Esophagus muscularis mucosa (tissue), 4 donors: ENCODE results near the gene USP9X. TPM values are rescaled to one million over a fixed set of nuclear protein-coding genes. Genes with fewer than 3 reads are reported as not detected.
"Not testable (repeated sequence)": the region's sequence is repeated elsewhere in the genome, so short reads cannot be mapped to it uniquely, and the experiment has no call there.

Experiments used
- DNase-seq: peaks from one replicate; pipeline ENCODE4 v3.0.0-alpha.2; 2017; ENCODE audit errors: extremely low spot score
- H3K27ac ChIP-seq, 4 donors: fragments of 200-600 bp; sonication (generic); replicated peaks in 1 of 4; 1 replicate in 3 of 4; 2 replicates in 1 of 4; pipeline ENCODE4 v1.5.1; 2016 to 2019; ENCODE audit warnings: mild to moderate bottlenecking in 1 of 4
- H3K27me3 ChIP-seq, 4 donors: fragments of 200-600 bp; sonication (generic); one replicate each; pipeline versions ENCODE4 v1.5.1 to v1.6.0; 2016 to 2019
- H3K36me3 ChIP-seq, 4 donors: fragments of 200-600 bp; sonication (generic); one replicate each; pipeline ENCODE4 v1.5.1; 2016 to 2019
- H3K4me1 ChIP-seq, 4 donors: fragments of 200-600 bp; sonication (generic); one replicate each; pipeline ENCODE4 v1.5.1; 2016 to 2019
- H3K4me3 ChIP-seq, 4 donors: fragments of 200-600 bp; sonication (generic); 1 replicate in 2 of 4; 2 replicates in 2 of 4; pipeline ENCODE4 v1.5.1; 2016 to 2019; ENCODE audit warnings: mild to moderate bottlenecking in 4 of 4, moderate library complexity in 1 of 4
- H3K9me3 ChIP-seq, 4 donors: fragments of 200-600 bp; sonication (generic); 1 replicate in 3 of 4; 2 replicates in 1 of 4; pipeline ENCODE4 v1.5.1; 2016 to 2019
- EP300 ChIP-seq: sonication (generic); formaldehyde crosslinking; IDR thresholded peaks from one replicate; pipeline ENCODE4 v1.6.1; 2017; ENCODE audit warnings: antibody characterized with exemption
- POLR2A ChIP-seq: fragments of 450-650 bp; IDR thresholded peaks from one replicate; pipeline ENCODE4 v1.6.1; 2017; ENCODE audit warnings: antibody characterized with exemption, moderate library complexity, mild to moderate bottlenecking, low read depth
- POLR2AphosphoS5 ChIP-seq, 2 donors: sonication (generic); formaldehyde crosslinking; IDR thresholded peaks; one replicate each; pipeline ENCODE4 v1.6.1; 2017; ENCODE audit warnings: antibody characterized with exemption in 2 of 2
- WGBS: methylation state at CpG from one replicate; pipeline ENCODE4 v1.1.5; 2018; 5-methylcytosine and 5-hydroxymethylcytosine counted together
- intact Hi-C: fragments of 100-400 bp; cut with DNase I; formaldehyde crosslinking; loops from one replicate; pipeline ENCODE4 v1.15.1; 2023
- total RNA-seq, 4 donors: library from RNA; depleted of rRNA; stranded (reverse); fragments of >200 nt; gene quantifications; one replicate each; pipeline versions ENCODE4 v1.1.0 to v1.2.1, GENCODE V29; 2016
- TF ChIP-seq, protein P1 (sequence below), 3 experiments: fragments of 200-600 bp in 2 of 3; fragments of 450-650 bp in 1 of 3; sonication (generic) in 2 of 3; IDR thresholded peaks; one replicate each; pipeline ENCODE4 v1.5.1; 2017 to 2019; ENCODE audit warnings: antibody characterized with exemption in 3 of 3, mild to moderate bottlenecking in 2 of 3, moderate library complexity in 1 of 3

USP9X gene
- total RNA-seq, 4 donors from 2014 or later = 97.3 to 142 (median 113) TPM

DNA sequence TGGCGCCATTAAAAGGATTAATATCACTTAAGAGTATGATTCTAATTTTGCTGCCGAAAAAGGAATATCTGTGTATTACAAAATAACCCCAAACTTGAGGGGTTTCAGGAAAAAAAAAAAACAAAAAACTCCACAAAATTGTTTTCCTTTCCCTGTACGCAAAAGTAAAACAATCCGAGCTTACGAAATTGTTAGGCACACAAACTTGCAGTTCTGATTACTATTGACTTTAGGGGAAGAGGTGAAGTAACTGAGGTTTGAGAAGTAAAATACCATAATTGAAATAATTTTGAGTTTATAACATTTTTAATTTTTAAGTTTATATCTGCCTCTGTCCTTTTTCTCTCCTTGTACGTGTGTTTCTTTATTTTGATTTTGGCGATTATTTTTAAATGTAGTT, 64.8 kb downstream of the USP9X start:
- WGBS = 83% methylated on average over 7 of the region's 7 CpGs
- H3K36me3 ChIP-seq = peaks cover 0 to 86% (median 25%) of the 10 kb centered on the region in 4 donors
- no peak overlapping the region for H3K27ac ChIP-seq
- peaks cover 0 to 22% (median 3%) of the 10 kb centered on the region in 4 donors for H3K4me1 ChIP-seq
- intact Hi-C loops = no loop called here
- no peaks in the 10 kb centered on the region for H3K9me3 ChIP-seq
- H3K4me3 ChIP-seq = no peak overlapping the region
- no peak for DNase-seq
- H3K27me3 ChIP-seq = no peaks in the 10 kb centered on the region
- TF ChIP-seq, protein P1, sequence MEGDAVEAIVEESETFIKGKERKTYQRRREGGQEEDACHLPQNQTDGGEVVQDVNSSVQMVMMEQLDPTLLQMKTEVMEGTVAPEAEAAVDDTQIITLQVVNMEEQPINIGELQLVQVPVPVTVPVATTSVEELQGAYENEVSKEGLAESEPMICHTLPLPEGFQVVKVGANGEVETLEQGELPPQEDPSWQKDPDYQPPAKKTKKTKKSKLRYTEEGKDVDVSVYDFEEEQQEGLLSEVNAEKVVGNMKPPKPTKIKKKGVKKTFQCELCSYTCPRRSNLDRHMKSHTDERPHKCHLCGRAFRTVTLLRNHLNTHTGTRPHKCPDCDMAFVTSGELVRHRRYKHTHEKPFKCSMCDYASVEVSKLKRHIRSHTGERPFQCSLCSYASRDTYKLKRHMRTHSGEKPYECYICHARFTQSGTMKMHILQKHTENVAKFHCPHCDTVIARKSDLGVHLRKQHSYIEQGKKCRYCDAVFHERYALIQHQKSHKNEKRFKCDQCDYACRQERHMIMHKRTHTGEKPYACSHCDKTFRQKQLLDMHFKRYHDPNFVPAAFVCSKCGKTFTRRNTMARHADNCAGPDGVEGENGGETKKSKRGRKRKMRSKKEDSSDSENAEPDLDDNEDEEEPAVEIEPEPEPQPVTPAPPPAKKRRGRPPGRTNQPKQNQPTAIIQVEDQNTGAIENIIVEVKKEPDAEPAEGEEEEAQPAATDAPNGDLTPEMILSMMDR (IDR thresholded peaks at IDR 0.05) = no peak
- TF ChIP-seq POLR2AphosphoS5 (IDR thresholded peaks at IDR 0.05) (no peak), POLR2A (no peak)

DNA sequence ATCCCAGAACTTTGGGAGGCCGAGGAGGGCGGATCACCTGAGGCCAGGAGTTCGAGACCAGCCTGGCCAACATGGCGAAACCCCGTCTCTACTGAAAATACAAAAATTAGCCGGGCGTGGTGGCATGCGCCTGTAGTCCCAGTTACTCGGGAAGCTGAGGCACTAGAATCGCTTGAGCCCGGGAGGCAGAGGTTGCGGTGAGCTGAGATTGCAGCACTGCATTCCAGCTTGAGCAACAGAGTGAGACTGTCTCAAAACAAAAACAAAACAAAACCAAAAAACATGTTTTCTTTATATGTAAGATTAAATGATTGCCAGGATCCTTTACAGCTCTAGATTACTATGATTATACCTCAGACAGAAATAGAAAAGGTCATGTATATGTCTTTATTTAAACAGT, 66.5 kb downstream of the USP9X start:
- Histone ChIP-seq H3K4me1 (peaks cover 0 to 16% (median 3%) of the 10 kb centered on the region in 4 donors), H3K36me3 (peaks cover 0 to 86% (median 29%) of the 10 kb centered on the region in 4 donors)
- DNase-seq, H3K9me3 ChIP-seq, H3K4me3 ChIP-seq, H3K27ac ChIP-seq, intact Hi-C loops, H3K27me3 ChIP-seq: not testable (repeated sequence)
- WGBS = 98% methylated on average over 12 of the region's 12 CpGs

DNA sequence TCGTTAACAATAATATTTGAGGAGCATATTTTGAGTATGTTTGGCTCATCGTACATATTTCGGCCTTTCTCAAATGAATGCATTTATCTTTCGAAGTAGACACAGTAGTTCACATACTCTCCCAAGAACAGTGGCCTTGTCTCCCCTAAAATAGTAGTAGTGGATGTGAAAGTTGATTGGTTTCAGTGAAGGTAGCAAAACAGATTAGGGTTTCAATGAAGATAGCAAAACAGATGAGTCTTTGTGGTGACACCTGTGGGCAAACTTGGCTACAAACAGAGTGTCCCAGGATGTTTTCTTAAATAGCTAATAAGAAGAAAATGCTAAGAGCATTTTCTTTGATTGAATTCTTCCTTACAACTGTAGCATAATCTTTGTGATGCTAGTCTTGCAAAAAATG, 67.0 kb downstream of the USP9X start:
- Histone ChIP-seq H3K9me3 (no peaks in the 10 kb centered on the region), H3K36me3 (peaks cover 0 to 89% (median 34%) of the 10 kb centered on the region in 4 donors), H3K27me3 (no peaks in the 10 kb centered on the region), H3K4me1 (peaks cover 0 to 16% (median 3%) of the 10 kb centered on the region in 4 donors), H3K27ac (no peak overlapping the region), H3K4me3 (no peak overlapping the region)
- intact Hi-C loops = no loop called here
- WGBS = 94% methylated on average over 4 of the region's 4 CpGs
- no peak for DNase-seq
- TF ChIP-seq POLR2A = no peak
- TF ChIP-seq, protein P1 (IDR thresholded peaks at IDR 0.05) = no peak
- no peak for TF ChIP-seq EP300
- no peak for TF ChIP-seq POLR2AphosphoS5 (IDR thresholded peaks at IDR 0.05)

DNA sequence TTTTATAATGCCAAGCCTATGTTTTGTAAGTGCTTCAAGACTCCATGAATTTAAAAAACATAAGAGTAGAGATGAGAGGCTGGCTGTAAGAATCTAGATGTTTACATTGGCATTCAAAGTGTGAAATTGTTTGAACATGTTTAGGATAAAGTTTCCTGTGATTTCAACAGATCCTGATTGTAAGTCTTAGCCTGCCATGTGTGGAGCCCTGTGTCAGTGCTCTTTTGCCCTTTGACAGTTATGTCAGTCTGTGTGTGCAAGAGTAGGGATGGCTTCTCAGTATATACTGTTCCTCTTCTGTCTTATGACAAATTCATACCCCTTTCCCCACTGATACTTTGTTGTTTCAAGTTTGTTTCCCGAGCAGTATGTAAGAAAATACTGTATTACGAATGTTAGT, 68.2 kb downstream of the USP9X start:
- no peaks in the 10 kb centered on the region for H3K9me3 ChIP-seq
- WGBS = 92% methylated on average over 2 of the region's 2 CpGs
- no peak for DNase-seq
- peaks cover 0 to 12% (median 3%) of the 10 kb centered on the region in 4 donors for H3K4me1 ChIP-seq
- peaks cover 0 to 79% (median 32%) of the 10 kb centered on the region in 4 donors for H3K36me3 ChIP-seq
- no peak for TF ChIP-seq POLR2A
- TF ChIP-seq, protein P1 (IDR thresholded peaks at IDR 0.05) = no peak
- TF ChIP-seq POLR2AphosphoS5 (IDR thresholded peaks at IDR 0.05) = no peak
- TF ChIP-seq EP300 = no peak
- H3K4me3 ChIP-seq = no peak overlapping the region
- H3K27me3 ChIP-seq = no peaks in the 10 kb centered on the region
- intact Hi-C loops = no loop called here
- H3K27ac ChIP-seq = no peak overlapping the region

DNA sequence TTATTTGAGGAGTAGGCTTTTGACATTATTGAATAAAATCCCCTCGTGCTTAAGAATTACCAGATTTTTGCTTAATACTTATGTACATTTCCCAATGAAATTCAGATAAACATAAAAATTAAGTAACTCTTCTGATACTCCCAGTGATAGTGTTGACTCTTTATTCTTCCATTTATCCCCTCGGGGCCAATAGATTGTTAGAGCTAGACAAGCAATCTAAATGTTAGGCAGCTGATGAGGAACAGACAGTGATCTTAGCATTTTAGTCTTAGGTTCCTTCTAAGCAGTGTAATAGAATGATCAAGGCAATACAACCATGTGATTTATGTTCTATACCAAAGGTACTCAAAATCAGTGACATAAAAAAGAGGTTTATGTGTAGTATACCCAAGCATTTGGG, 68.7 kb downstream of the USP9X start:
- Histone ChIP-seq H3K27me3 (no peaks in the 10 kb centered on the region), H3K27ac (no peak overlapping the region), H3K4me1 (peaks cover 0 to 7% (median 3%) of the 10 kb centered on the region in 4 donors), H3K36me3 (peaks cover 0 to 79% (median 30%) of the 10 kb centered on the region in 4 donors), H3K4me3 (no peak overlapping the region), H3K9me3 (no peaks in the 10 kb centered on the region)
- DNase-seq = no peak
- WGBS = 87% methylated on average over 2 of the region's 2 CpGs
- intact Hi-C loops = no loop called here
- no peak for TF ChIP-seq POLR2AphosphoS5 (IDR thresholded peaks at IDR 0.05)
- no peak for TF ChIP-seq POLR2A
- TF ChIP-seq EP300 = no peak
- TF ChIP-seq, protein P1 (IDR thresholded peaks at IDR 0.05) = no peak
